Mammary epithelial cell (primary cell): ENCODE data around the gene TSPAN7.

Source experiments
- EZH2 ChIP-seq: IDR thresholded peaks from 2 replicates; pipeline ENCODE4 v1.6.1; 2012; ENCODE audit warnings: low read length, inconsistent platforms, borderline replicate concordance
- TF ChIP-seq, protein P1 (sequence below), 2 donors: IDR thresholded peaks in 1 of 2; conservative IDR thresholded peaks in 1 of 2; 2 replicates each; pipeline ENCODE4 v1.5.1; 2011 to 2012; ENCODE audit warnings: inconsistent platforms in 2 of 2, low read length in 2 of 2, mild to moderate bottlenecking in 2 of 2, control low read depth in 1 of 2, low read depth in 1 of 2; ENCODE audit not compliant: insufficient read depth in 1 of 2; ENCODE audit errors: extremely low read depth in 1 of 2

GRCh38 chrX:38666909-38667308 lies 105.6 kb downstream of the TSPAN7 start:
- TF ChIP-seq, protein P1, sequence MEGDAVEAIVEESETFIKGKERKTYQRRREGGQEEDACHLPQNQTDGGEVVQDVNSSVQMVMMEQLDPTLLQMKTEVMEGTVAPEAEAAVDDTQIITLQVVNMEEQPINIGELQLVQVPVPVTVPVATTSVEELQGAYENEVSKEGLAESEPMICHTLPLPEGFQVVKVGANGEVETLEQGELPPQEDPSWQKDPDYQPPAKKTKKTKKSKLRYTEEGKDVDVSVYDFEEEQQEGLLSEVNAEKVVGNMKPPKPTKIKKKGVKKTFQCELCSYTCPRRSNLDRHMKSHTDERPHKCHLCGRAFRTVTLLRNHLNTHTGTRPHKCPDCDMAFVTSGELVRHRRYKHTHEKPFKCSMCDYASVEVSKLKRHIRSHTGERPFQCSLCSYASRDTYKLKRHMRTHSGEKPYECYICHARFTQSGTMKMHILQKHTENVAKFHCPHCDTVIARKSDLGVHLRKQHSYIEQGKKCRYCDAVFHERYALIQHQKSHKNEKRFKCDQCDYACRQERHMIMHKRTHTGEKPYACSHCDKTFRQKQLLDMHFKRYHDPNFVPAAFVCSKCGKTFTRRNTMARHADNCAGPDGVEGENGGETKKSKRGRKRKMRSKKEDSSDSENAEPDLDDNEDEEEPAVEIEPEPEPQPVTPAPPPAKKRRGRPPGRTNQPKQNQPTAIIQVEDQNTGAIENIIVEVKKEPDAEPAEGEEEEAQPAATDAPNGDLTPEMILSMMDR (conservative IDR thresholded peaks at IDR 0.05 in 1 of 2, IDR thresholded peaks at IDR 0.05 in 1 of 2; ENCODE audit: extremely low read depth in 1 of 2, insufficient read depth in 1 of 2, low read depth in 1 of 2, low read length in 2 of 2): no peak
- TF ChIP-seq EZH2: no peak
